ENCODE results near the gene MEOX1. TPM values are rescaled to one million over a fixed set of nuclear protein-coding genes. Genes with fewer than 3 reads are reported as not detected.
A peak's percentile ranks its signal among the peaks of the same experiment; 100 is the strongest.

The MEOX1 gene
- total RNA-seq, 1 experiment from 2014 or later, result not detected

DNA sequence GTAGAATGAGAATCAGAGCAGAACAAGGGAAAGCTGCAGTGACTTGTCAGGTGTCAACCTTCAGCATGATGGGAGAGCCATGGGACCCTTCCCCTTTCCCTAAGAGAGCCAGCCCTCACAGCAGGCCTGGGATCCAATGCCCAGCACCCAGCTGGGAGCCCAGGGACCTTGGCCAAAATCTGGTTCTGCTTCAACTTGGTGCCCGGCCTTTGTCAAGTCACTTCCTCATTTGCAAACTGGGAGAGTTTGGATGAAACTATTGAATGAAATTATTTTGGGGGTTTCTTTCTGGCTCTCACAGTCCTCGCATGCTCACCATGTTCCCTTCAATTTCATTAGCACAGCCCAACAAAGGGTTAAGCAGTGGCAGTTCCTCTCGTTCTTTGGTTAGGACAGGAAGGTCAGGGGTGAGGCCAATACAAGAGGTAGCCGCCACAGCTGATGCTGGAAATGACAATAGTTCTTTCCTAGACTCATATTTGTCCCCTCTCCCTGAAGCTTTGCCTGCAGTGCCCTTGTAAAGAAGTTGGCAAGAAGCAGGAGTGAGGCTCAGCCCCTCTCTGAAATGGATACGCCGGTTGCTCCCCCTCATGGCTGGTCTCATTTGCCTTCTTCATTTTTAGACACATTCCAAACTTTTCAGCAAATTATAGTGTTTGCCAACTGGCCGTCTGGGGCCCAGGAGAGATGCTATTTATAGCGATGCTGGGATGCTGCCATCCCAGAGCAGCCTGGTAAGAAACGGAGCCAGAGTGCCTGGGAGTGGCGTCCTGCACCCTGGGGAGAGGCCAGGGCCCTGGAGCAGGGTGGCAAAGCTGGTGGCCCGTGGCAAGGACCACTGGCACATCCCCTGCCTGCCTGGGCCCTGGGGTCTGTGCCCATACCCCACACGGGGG, 34.5 kb upstream of the MEOX1 start:
- intact Hi-C loops (cut with micrococcal nuclease; ENCODE audit: unreplicated experiment), result no loop called here
- CTCF ChIA-PET, result interaction anchor here (0.6 to 0.7 kb wide), 2 partner anchors 17 to 242 kb away, joined by 3 to 5 read pairs; no protein-coding TSS in a partner anchor
- H3K27ac Mint-ChIP-seq (ENCODE audit: unreplicated experiment), result no peak overlapping the region
- no peaks in the 10 kb centered on the region for H3K36me3 Mint-ChIP-seq (ENCODE audit: insufficient read depth, unreplicated experiment)
- peaks cover 3% of the 10 kb centered on the region for H3K9me3 Mint-ChIP-seq (ENCODE audit: low read depth, unreplicated experiment)
- no peaks in the 10 kb centered on the region for H3K4me1 Mint-ChIP-seq (ENCODE audit: low read depth, unreplicated experiment)
- peaks cover 47% of the 10 kb centered on the region for H3K27me3 Mint-ChIP-seq (ENCODE audit: unreplicated experiment)
- H3K4me3 Mint-ChIP-seq (ENCODE audit: low read depth, unreplicated experiment), result no peak overlapping the region
- no TSS peak for BruUV-seq (replicated peaks)
- no peak for DNase-seq
- TF ChIP-seq, protein P1, sequence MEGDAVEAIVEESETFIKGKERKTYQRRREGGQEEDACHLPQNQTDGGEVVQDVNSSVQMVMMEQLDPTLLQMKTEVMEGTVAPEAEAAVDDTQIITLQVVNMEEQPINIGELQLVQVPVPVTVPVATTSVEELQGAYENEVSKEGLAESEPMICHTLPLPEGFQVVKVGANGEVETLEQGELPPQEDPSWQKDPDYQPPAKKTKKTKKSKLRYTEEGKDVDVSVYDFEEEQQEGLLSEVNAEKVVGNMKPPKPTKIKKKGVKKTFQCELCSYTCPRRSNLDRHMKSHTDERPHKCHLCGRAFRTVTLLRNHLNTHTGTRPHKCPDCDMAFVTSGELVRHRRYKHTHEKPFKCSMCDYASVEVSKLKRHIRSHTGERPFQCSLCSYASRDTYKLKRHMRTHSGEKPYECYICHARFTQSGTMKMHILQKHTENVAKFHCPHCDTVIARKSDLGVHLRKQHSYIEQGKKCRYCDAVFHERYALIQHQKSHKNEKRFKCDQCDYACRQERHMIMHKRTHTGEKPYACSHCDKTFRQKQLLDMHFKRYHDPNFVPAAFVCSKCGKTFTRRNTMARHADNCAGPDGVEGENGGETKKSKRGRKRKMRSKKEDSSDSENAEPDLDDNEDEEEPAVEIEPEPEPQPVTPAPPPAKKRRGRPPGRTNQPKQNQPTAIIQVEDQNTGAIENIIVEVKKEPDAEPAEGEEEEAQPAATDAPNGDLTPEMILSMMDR (IDR thresholded peaks at IDR 0.05; ENCODE audit: unreplicated experiment), result no peak

DNA sequence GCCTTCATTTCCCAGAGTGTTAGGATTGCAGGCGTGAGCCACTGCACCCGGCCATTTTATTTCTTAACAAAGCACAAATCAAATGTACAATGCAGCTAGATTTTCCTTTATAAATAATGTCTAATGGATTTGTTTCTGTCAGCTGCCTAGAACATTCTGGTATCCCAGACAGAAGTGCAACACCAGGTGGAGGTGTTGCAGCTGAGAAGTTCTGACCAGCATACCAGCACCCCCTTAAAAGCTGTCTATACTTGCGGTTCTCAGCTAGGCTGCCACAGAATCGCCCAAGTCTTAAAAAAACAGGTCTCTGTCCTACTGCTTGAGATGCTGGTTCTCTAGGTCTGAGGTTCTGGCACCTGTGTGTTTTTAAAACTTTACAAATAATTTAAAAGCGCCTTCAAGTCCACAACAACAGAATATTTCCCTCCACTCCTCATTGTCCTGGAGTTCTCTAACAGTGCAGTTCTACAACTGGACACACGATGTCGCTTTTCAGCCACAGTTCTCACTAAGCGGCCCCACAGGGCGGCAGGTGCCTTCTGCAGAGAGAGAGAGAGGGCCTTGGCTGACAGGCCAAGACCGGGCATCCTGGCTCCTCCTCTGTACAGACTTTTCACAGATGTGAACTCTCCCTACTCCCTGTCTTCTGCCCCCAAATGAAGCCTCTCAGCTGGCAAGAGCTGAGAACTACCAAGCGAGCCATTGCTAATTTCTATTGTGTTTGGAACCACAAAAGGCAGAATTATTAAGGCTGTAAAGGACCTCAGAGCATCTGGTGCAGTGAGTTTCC, 32.6 kb upstream of the MEOX1 start:
- Mint-ChIP-seq H3K36me3 (ENCODE audit: insufficient read depth, unreplicated experiment) (no peaks in the 10 kb centered on the region), H3K9me3 (ENCODE audit: low read depth, unreplicated experiment) (peaks cover 3% of the 10 kb centered on the region), H3K4me1 (ENCODE audit: low read depth, unreplicated experiment) (no peaks in the 10 kb centered on the region), H3K27ac (ENCODE audit: unreplicated experiment) (no peak overlapping the region), H3K4me3 (ENCODE audit: low read depth, unreplicated experiment) (no peak overlapping the region), H3K27me3 (ENCODE audit: unreplicated experiment) (peaks cover 51% of the 10 kb centered on the region)
- CTCF ChIA-PET, result interaction anchor here (1.0 to 4.8 kb wide), 5 partner anchors 9 to 152 kb away, joined by 3 to 43 read pairs (median 6); partner anchors contain the start of genes CD300LG and SOST
- no TSS peak for BruUV-seq (replicated peaks)
- intact Hi-C loops (cut with micrococcal nuclease; ENCODE audit: unreplicated experiment), result loop anchor here (1.0 to 5.0 kb wide), 2 partner anchors 66 to 153 kb away; partner anchors contain the start of gene CD300LG
- TF ChIP-seq, protein P1 (IDR thresholded peaks at IDR 0.05; ENCODE audit: unreplicated experiment), result peak; percentile 97
- peak; percentile 86 for DNase-seq

- Mint-ChIP-seq H3K4me3 (ENCODE audit: low read depth, unreplicated experiment) (no peak overlapping the region), H3K27ac (ENCODE audit: unreplicated experiment) (no peak overlapping the region), H3K9me3 (ENCODE audit: low read depth, unreplicated experiment) (no peaks in the 10 kb centered on the region), H3K4me1 (ENCODE audit: low read depth, unreplicated experiment) (no peaks in the 10 kb centered on the region), H3K27me3 (ENCODE audit: unreplicated experiment) (peaks cover 47% of the 10 kb centered on the region), H3K36me3 (ENCODE audit: insufficient read depth, unreplicated experiment) (no peaks in the 10 kb centered on the region)
- no TSS peak for BruUV-seq (replicated peaks)
- TF ChIP-seq, protein P1 (IDR thresholded peaks at IDR 0.05; ENCODE audit: unreplicated experiment), result no peak
- intact Hi-C loops (cut with micrococcal nuclease; ENCODE audit: unreplicated experiment), result loop anchor here (5.0 kb wide), 1 partner anchor 156 kb away; the partner anchor contains the start of gene CD300LG
- no peak for DNase-seq
- CTCF ChIA-PET, result interaction anchor here (0.8 to 4.8 kb wide), 2 partner anchors 11 to 68 kb away, joined by 3 to 43 read pairs; partner anchors contain the start of gene SOST
These were observed 29.6 kb upstream of the MEOX1 start for GRCh38 chr17:43691317-43691693.

DNA sequence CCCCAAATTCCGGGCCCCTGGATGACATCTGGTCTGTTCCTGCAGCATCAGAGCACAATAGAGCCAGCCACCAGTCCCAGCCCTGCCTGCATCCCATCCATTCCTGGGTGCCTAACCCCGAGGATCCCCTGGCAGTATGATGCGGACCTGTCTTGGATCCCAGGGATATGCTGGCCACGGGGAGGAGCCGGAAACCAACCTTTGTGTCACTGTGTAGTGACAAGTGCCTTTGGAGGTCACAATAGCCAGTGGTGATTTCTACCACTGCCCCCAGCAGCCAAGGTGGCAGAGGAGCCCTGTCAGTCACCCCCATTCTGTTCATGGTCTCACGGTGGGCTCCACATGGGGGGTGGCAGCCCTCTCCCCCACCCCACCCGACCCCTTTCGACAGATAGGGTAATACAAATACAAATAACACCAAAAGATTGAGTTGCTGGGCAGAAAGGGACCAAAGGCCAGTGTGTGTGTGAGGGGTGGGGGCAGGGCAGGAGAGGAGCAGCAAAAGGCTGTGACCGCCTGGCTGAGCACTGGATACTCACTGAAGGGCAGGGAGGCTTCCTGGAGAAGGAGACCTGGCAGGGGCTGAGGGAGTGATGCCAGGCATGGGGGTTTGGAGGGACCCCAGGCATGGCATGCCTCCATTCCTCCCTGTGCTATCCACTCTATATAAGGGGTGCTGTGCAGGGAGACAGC, 29.0 kb upstream of the MEOX1 start:
- H3K27ac Mint-ChIP-seq (ENCODE audit: unreplicated experiment), result no peak overlapping the region
- no peaks in the 10 kb centered on the region for H3K36me3 Mint-ChIP-seq (ENCODE audit: insufficient read depth, unreplicated experiment)
- no peak for DNase-seq
- intact Hi-C loops (cut with micrococcal nuclease; ENCODE audit: unreplicated experiment), result loop anchor here (5.0 kb wide), 1 partner anchor 157 kb away; the partner anchor contains the start of gene CD300LG
- CTCF ChIA-PET, result interaction anchor here (0.8 to 4.8 kb wide), 2 partner anchors 11 to 68 kb away, joined by 3 to 43 read pairs; partner anchors contain the start of gene SOST
- TF ChIP-seq, protein P1 (IDR thresholded peaks at IDR 0.05; ENCODE audit: unreplicated experiment), result no peak
- H3K27me3 Mint-ChIP-seq (ENCODE audit: unreplicated experiment), result peaks cover 47% of the 10 kb centered on the region
- no peaks in the 10 kb centered on the region for H3K9me3 Mint-ChIP-seq (ENCODE audit: low read depth, unreplicated experiment)
- no peak overlapping the region for H3K4me3 Mint-ChIP-seq (ENCODE audit: low read depth, unreplicated experiment)
- no TSS peak for BruUV-seq (replicated peaks)
- no peaks in the 10 kb centered on the region for H3K4me1 Mint-ChIP-seq (ENCODE audit: low read depth, unreplicated experiment)

All from Calu3 (cell line).